OCI-LY3 (cell line): Measurements from ENCODE around the gene SHLD2.
A peak's percentile ranks its signal among the peaks of the same experiment; 100 is the strongest.

Experiments
- H2AFZ ChIP-seq: fragments of 200-600, 300-600 bp; shearing (Covaris generic); 2 replicates; pipeline ENCODE4 v1.6.0; 2014; ENCODE audit warnings: antibody characterized with exemption, low read depth, low read length
- H3K27ac ChIP-seq: fragments of 200-600, 300-600 bp; sonication (generic); 2 replicates; pipeline ENCODE4 v1.5.1; 2014; ENCODE audit warnings: mild to moderate bottlenecking, low read length, moderate library complexity, mixed read lengths
- H3K27me3 ChIP-seq: fragments of 200-600, 300-600 bp; sonication (generic); 2 replicates; pipeline ENCODE4 v1.6.1; 2014; ENCODE audit warnings: low read depth, low read length, mixed read lengths
- H3K36me3 ChIP-seq: fragments of 200-600, 300-600 bp; sonication (generic); replicated peaks from 2 replicates; pipeline ENCODE3; 2014; ENCODE audit warnings: low read depth, low read length, mixed read lengths
- H3K4me1 ChIP-seq: fragments of 300-600, 200-600 bp; sonication (generic); 2 replicates; pipeline ENCODE4 v1.6.1; 2014; ENCODE audit warnings: low read length, mixed read lengths
- H3K4me2 ChIP-seq: fragments of 200-600, 300-600 bp; sonication (generic); 2 replicates; pipeline ENCODE4 v1.6.1; 2014; ENCODE audit warnings: low read length, mixed read lengths
- H3K4me3 ChIP-seq: fragments of 300-600, 200-600 bp; sonication (generic); 2 replicates; pipeline ENCODE4 v1.5.1; 2014; ENCODE audit warnings: antibody characterized with exemption, mild to moderate bottlenecking, low read length, moderate library complexity
- H3K79me2 ChIP-seq: fragments of 300-600, 200-600 bp; shearing (Covaris generic); 2 replicates; pipeline ENCODE4 v1.6.1; 2014; ENCODE audit warnings: mild to moderate bottlenecking, low read length, mixed read lengths
- H3K9ac ChIP-seq: fragments of 300-600, 200-600 bp; shearing (Covaris generic); 2 replicates; pipeline ENCODE4 v1.6.0; 2014; ENCODE audit warnings: mild to moderate bottlenecking, low read length, moderate library complexity
- H3K9me3 ChIP-seq: fragments of 200-600, 300-600 bp; shearing (Covaris generic); 2 replicates; pipeline ENCODE4 v1.6.1; 2014; ENCODE audit warnings: low read length, mixed read lengths; ENCODE audit not compliant: insufficient read depth
- H4K20me1 ChIP-seq: fragments of 200-600, 300-600 bp; sonication (generic); 2 replicates; pipeline ENCODE4 v1.6.1; 2016; ENCODE audit warnings: low read length, mixed read lengths; ENCODE audit not compliant: insufficient read depth
- CTCF ChIP-seq: fragments of 200-600, 300-600 bp; sonication (generic); IDR thresholded peaks from 2 replicates; pipeline ENCODE4 v1.5.1; 2014; ENCODE audit warnings: antibody characterized with exemption, low read length, low read depth
- EZH2phosphoT487 ChIP-seq: fragments of 200-600 bp; shearing (Covaris generic); IDR thresholded peaks from 2 replicates; pipeline ENCODE4 v1.6.1; 2018; ENCODE audit warnings: antibody characterized with exemption, mixed run types, low read depth

The SHLD2 gene

GRCh38 chr10:87094373-87095235 is at the start of gene SHLD2, which contains the start of gene GLUD1:
Gene SHLD2 (plus strand): TSS chr10:87095206. CDS start chr10:87151355, 56,149 bp downstream.
Gene GLUD1 (minus strand): TSS chr10:87094843. CDS start chr10:87094769, 74 bp downstream.
- no peak for TF ChIP-seq EZH2phosphoT487
- TF ChIP-seq CTCF = no peak
- H4K20me1 ChIP-seq = peaks cover 36% of the 10 kb centered on the region
- H3K79me2 ChIP-seq = peaks cover 69% of the 10 kb centered on the region
- H3K36me3 ChIP-seq = peaks cover 23% of the 10 kb centered on the region
- H3K4me3 ChIP-seq = peak within 1 kb of the TSS; percentile 98
- H3K9me3 ChIP-seq = no peaks in the 10 kb centered on the region
- no peaks in the 10 kb centered on the region for H3K27me3 ChIP-seq
- H3K9ac ChIP-seq = peak within 1 kb of the TSS; percentile 83
- peak within 1 kb of the TSS; percentile 73 for H3K27ac ChIP-seq
- H3K4me2 ChIP-seq = peak within 1 kb of the TSS; percentile 86
- H2AFZ ChIP-seq = peak within 1 kb of the TSS; percentile 59; the same call in 1 of the 2 replicates
- peaks cover 23% of the 10 kb centered on the region for H3K4me1 ChIP-seq

GRCh38 chr10:87045434-87045938 is 49.5 kb upstream of the SHLD2 start:
- no peaks in the 10 kb centered on the region for H3K9me3 ChIP-seq
- no peaks in the 10 kb centered on the region for H3K79me2 ChIP-seq
- H3K9ac ChIP-seq = no peak overlapping the region
- H3K27me3 ChIP-seq = no peaks in the 10 kb centered on the region
- H2AFZ ChIP-seq = no peak overlapping the region
- peaks cover 4% of the 10 kb centered on the region for H3K36me3 ChIP-seq
- TF ChIP-seq CTCF (no peak), EZH2phosphoT487 (no peak)
- H3K4me2 ChIP-seq = no peak overlapping the region
- H3K4me1 ChIP-seq = no peaks in the 10 kb centered on the region
- H3K4me3 ChIP-seq = no peak overlapping the region
- H3K27ac ChIP-seq = no peak overlapping the region
- H4K20me1 ChIP-seq = no peaks in the 10 kb centered on the region

GRCh38 chr10:87053111-87053510 is 41.9 kb upstream of the SHLD2 start:
- Histone ChIP-seq H3K36me3 (peaks cover 26% of the 10 kb centered on the region), H3K4me1 (peaks cover 16% of the 10 kb centered on the region), H3K27ac (no peak overlapping the region)

More at GRCh38 chr10:87053111-87053510, 41.9 kb upstream of the SHLD2 start:
- H2AFZ ChIP-seq = no peak overlapping the region
- no peaks in the 10 kb centered on the region for H3K9me3 ChIP-seq
- H3K27me3 ChIP-seq = no peaks in the 10 kb centered on the region
- no peak overlapping the region for H3K4me3 ChIP-seq
- H3K79me2 ChIP-seq = no peaks in the 10 kb centered on the region
- TF ChIP-seq EZH2phosphoT487 (no peak), CTCF (no peak)
- no peak overlapping the region for H3K4me2 ChIP-seq
- 0 out of 2 replicates have a peak, but pooled peaks cover 3% of the 10 kb centered on the region for H4K20me1 ChIP-seq
- H3K9ac ChIP-seq = no peak overlapping the region
